CD4-positive, alpha-beta T cell treated with Interleukin-17A for 4 hours (primary cell): Measurements from ENCODE around the gene PANX2.
"Not testable (repeated sequence)": the region's sequence is repeated elsewhere in the genome, so short reads cannot be mapped to it uniquely, and the experiment has no call there.

Experiments
- DNase-seq: peaks from one replicate; pipeline ENCODE4 v3.0.0-alpha.2; 2020; ENCODE audit warnings: mixed read lengths

Gene PANX2, protein sequence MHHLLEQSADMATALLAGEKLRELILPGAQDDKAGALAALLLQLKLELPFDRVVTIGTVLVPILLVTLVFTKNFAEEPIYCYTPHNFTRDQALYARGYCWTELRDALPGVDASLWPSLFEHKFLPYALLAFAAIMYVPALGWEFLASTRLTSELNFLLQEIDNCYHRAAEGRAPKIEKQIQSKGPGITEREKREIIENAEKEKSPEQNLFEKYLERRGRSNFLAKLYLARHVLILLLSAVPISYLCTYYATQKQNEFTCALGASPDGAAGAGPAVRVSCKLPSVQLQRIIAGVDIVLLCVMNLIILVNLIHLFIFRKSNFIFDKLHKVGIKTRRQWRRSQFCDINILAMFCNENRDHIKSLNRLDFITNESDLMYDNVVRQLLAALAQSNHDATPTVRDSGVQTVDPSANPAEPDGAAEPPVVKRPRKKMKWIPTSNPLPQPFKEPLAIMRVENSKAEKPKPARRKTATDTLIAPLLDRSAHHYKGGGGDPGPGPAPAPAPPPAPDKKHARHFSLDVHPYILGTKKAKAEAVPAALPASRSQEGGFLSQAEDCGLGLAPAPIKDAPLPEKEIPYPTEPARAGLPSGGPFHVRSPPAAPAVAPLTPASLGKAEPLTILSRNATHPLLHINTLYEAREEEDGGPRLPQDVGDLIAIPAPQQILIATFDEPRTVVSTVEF

DNA sequence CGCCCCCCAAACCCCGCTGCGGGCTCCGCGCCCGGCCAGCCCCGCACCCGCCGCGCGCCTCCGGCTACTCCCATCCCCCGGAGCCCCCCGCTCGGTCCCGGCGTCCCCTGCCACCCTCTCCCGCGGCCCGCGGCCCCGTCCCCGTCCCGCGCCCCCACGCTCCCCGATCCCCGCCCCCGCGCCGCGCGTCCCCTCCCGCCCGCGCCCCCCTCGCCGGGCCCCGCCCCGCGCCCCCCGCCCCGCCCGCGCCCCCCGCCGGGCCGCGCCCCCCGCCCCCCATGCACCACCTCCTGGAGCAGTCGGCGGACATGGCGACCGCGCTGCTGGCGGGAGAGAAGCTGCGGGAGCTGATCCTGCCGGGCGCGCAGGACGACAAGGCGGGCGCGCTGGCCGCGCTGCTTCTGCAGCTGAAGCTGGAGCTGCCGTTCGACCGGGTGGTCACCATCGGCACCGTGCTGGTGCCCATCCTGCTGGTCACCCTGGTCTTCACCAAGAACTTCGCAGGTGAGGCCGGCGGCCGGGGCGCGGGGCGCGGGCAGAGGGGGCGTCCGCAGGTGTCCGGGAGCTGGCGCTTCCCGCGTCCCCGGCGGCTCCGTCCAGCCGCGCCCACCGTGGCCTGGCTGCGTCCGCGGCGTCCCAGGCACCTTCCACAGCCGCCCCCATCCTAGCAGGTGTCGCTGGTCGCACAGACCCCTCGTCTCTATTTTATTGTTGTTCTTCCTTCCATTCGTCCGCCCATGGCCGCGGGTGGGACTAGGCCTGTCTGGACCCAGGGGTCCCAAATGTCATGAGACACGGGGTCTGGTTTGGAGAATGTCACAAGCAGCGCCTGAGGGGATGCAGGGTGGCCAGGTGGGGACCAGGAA, at the start of gene PANX2:
Gene PANX2 (plus strand): TSS at position 279 of the 866 bp plus-strand sequence. CDS start 0 bp downstream, at position 279.
- DNase-seq: no peak

DNA sequence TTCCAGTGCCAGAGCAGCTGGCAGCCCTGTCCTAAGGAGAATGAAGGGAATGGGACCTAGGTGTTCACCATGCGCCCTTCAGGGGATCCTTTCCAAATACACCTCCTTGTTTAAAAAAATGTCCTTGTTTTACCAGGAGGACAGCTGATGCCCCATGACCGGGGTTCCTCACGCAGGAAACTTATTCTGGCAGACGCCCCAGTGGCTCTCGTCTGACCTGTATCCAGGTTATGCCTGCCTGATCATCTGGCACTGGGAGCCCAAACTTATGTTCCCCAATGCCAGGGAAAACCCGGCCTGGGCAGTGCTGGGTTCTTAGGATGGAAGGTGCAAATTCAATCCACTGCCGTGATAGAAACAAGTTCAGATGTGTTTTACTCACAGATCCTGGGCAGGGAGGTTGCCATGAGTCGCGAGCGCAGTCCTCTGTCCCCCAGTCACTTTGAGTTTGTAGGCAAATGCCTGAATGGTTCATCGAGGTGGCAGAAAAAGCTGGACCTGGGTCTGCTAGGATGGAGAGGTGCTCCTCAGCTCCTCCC, 49.3 kb upstream of the PANX2 start:
- no peak for DNase-seq

DNA sequence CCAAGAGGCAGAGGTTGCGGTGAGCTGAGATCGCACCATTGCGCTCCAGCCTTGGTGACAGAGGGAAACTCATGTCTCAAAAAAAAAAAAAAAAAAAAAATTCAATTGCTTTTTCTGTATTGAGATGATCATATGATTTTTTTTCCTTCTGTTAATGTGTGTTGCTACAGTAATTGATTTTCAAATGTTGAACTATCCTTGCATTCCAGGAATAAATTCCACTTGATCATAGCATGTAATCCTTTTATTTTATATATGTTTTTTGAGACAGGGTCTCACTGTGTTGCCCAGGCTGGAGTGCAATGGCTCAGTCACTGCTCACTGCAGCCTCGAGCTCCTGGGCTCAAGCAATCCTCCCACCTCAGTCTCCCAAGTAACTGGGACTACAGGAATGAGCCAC, 47.4 kb upstream of the PANX2 start:
- DNase-seq: no peak

DNA sequence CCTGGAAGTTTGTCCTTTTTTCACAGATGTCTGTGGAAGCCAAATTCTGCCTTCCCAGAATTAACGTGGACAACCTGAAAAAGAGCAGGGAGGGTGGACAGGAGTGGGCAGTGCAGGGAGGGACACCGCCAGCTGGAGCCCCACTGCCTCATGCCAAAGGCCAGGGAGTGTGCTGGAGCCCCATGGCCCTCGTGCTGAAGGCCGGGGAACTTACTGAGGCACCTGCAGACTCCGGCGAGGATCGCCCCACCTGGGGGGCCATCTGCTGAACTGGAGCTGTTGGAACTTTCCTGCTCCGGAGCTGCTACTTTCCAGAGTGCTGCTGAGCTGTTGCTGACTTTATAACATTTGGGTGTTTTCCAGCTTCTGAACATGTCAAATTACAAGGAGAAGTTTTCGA, 45.5 kb upstream of the PANX2 start:
- DNase-seq: no peak

DNA sequence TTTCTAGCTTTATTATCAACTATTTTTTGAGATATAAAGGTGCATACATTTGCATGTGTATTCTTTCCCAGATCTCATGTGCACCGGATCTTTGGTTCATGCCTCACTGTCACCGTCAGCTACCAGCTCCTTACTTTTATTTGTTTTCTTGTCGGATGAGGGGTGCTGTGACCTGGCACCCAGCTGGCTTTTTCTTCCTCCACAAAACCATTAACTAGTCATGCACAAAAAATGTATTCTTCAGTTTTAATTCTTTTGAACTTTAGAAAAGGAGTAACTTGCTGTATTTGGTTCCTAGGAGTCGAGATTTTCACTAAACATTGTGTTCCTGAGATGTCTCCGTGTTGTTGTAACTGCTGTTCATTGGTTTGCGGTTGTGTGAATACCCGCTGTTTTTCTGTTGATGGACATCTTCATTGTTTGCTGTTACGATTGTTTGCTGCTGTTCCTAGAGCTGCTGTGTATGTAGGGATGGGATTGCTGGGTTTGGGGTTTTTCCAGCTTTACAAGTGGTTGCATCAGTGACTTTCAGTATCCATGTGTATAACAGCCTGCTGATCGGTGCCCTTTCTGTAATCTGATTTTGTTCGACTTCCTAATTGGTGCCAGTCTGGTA, 41.3 kb upstream of the PANX2 start:
- no peak for DNase-seq

DNA sequence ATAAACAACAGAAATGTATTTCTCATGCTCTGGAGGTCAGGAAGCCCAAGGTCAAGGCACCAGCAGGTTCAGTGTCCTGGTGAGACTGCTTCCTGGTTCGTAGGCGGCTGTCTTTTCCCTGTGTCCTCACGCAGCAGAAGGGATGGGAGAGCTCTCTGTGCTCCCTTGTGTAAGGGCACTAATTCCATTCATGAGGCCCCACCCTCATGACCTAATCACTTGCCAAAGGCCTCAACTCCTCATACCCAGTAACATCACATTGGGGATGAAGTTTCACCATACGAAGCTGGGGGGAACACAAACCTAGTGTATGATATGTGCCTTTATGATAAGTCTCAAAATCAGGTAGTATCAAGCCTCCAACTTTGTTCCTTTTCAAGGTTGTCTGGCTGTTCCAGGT, 38.6 kb upstream of the PANX2 start:
- DNase-seq: no peak

DNA sequence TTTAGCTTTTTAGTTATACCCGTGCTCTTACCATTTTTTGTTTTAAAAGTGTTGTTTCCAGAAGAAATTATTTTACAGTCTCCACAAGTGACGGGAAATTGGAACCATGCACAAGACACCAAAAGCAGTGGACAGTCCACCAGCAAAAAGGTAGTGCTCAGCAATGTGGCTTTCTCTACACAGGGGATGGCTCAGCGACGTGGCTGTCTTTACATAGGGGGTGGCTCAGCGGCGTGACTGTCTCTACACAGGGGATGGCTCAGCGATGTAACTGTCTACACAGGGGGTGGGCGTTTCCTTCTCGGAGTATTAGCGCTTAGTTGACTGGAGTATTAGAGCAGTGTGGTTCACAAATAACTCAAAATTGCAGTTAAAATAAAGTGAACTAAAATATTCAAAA, 36.0 kb upstream of the PANX2 start:
- DNase-seq: no peak

DNA sequence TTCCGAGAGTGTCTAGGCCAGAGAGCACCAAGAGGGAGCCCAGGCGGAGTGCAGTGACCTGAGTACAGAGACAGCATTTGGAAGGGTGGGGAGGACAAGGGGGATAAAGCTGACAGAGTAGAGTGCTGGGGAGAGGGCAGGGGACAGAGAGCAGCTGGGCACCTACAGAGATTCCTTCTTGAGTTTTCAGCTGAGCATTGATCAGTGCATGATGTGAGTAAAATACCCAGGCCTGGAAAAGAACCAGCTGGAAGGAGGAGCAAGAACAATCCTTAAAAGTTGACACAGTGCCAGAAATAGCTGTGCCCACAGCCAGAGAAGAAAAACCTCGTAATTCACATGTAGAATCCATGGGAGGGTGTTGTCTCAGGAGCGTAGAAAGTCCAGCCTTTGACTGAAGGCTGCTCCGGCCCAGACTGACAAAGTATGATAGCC, 33.9 kb upstream of the PANX2 start:
- no peak for DNase-seq

DNA sequence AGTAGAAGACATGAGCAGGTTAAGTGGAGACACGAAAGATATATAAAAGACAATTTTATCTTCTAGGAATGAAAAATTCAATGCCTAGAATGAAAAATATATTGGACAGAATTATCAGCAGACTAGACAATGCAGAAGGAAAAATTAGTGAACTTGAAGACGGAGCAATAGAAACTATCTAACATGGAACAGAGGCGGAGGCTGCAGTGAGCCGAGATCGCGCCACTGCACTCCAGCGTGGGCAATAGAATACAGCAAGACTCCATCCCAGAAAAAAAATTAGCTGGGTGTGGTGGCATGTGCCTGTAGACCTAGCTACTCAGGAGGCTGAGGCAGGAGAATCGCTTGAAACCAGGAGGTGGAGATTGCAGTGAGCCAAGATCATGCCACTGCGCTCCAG, 33.3 kb upstream of the PANX2 start:
- DNase-seq: not testable (repeated sequence)

DNA sequence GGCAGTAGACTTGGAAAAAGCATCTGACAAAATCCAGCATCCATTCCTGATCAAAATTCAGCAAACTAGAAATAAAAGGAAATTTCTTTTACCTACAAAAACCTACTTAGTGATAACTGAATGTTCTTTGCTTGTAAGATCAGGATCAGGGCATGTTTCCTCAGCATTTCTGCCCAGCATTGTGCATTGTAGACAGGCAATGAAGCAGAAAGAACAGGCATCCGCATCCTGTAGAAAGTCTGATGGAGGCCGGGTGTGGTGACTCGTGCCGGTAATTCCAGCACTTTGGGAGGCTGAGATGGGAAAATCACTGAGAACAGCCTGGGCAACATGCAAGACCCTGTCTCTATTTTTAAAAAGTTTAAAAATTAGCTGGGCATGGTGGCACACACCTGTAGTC, 32.5 kb upstream of the PANX2 start:
- DNase-seq: no peak

DNA sequence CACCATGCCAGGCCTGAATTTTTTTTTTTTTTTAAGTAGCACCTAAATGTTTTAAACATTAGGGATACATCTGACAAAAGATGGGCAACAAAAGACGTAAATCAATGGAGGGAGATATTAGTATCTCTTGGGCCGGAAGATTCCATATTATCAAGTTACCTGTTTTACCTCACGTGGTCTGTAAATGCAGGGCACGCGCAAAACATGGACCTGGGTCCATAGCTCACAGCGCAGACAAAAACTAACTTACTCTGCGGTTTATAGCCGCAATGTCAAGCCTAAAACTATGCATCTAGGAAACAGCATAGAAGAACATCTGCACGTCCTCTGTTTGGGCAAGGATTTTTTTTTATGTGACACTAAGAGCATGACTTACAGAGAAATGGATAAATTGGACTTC, 31.5 kb upstream of the PANX2 start:
- no peak for DNase-seq

DNA sequence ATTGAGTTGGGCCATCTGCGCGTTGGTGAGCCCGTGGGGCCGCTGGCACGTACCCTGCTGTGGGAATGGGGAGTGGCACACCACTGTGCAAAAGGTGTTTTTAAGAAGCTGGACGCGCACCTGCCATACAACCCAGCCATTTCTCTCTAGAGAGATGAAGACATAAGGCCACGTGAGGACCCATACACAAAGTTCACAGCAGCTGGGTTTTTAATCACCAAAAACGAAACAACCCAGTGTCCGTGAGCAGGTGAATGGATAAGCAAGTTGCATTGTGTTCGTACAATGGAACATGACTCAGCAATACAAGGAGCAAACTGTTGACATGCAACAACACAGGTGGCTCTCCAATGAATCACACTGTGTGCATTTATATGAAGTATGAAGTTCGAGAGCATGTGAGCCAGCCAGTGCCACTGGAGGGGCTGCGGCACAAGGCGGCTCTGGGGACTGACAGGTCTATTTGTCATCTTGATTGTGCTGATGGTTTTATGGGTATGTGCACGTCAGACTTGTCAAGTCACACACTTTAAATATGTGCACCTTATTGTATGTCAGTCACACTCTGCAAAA, 30.6 kb upstream of the PANX2 start:
- DNase-seq: no peak

DNA sequence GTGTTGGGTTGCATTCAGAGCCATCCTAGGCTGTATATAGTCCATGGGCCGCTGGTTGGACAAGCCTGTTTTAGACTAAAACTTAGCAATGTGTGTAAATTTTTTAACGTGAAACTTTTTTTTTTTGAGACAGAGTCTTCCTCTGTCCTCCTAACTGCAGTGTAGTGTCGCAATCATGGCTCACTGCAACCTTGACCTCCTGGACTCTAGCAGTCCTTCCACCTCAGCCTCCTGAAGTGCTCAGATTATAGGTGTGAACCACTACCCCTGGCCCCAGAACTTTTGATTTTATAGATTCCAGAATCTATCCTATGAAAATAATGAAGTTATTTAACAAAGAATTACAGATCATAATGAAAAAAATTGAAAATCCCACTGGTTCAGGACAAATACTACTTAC, 29.9 kb upstream of the PANX2 start:
- DNase-seq: no peak

DNA sequence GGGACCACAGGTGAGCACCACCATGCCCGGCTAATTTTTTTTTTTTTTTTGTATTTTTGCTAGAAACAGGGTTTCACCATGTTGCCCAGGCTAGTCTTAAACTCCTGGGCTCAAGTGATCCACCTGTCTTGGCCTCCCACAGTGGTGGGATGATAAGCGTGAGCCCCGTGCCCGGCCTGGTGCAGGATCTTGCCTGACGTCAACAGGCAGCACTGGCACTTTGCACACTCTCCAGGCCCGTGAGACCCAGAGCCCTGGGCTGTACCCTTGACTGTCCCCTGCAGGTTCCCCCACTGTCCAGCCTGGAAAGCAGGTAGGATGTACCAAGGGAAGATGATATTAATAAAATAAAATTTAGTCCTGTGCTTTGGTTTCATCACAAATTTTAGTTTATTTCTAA, 29.1 kb upstream of the PANX2 start:
- DNase-seq: no peak

DNA sequence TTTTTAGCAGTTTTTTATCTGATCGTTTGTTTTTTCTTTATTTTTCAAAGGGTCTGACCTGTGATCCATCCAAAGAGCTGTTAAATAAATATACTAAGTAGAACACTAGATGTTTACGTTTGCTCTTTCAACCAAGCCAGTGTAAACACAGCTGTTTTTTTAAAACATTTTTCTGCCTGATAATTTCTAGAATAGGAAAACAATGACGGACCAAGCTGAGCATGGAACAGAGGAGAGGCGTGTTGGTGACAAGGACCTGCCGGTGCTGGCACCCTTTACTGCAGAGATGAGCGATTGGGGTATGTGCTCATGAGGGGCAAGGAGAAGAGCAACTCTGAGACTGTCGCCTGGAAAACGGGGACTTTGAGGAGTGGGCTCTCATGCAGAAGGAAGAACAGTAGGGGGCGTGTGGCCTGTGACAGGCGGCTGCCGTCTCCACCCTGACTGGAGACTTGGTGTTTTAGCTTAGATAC, 28.6 kb upstream of the PANX2 start:
- DNase-seq: no peak

DNA sequence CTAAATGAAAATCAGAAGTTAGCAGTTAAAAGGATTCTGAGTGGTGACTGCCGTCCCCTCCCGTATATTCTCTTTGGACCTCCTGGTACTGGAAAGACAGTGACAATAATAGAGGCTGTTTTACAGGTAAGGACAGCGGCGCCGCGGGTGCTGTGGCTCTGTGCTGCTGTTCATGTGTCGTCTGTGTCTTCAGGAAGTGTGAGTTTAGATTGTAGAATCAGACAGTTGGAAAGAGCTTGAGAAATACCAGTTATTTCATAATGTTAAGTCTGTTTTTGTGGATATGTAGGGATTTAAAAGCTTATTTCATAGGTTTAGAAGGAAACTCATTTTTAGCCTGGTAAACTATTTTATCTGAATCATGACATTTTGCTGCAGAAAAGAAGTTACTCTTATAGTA, 27.4 kb upstream of the PANX2 start:
- DNase-seq: no peak

DNA sequence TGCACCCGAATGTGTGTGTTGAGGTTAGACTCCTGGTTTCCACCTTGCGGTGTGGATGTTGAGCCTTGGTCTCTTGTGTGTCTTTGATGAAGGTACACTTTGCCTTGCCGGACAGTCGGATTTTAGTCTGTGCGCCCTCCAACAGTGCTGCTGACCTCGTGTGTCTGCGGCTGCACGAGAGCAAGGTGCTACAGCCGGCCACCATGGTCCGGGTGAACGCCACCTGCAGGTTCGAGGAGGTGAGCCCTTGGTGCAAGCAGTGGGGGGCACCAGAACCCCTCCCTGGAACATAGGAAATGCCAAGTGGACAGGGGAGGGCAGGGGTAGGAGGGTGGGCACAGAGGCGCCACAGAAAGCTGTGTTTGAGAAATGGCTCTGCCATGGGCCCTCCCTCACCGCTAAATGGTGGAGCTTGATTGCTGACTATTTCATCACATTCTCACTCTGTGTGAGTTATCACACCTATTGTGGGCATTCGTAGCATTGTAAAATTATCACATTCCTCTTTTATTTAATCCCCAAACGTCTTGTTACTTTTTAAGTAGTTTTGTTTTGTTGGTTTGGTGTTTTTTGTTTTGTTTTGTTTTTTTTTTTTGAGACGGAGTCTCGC, 26.4 kb upstream of the PANX2 start:
- DNase-seq: no peak

DNA sequence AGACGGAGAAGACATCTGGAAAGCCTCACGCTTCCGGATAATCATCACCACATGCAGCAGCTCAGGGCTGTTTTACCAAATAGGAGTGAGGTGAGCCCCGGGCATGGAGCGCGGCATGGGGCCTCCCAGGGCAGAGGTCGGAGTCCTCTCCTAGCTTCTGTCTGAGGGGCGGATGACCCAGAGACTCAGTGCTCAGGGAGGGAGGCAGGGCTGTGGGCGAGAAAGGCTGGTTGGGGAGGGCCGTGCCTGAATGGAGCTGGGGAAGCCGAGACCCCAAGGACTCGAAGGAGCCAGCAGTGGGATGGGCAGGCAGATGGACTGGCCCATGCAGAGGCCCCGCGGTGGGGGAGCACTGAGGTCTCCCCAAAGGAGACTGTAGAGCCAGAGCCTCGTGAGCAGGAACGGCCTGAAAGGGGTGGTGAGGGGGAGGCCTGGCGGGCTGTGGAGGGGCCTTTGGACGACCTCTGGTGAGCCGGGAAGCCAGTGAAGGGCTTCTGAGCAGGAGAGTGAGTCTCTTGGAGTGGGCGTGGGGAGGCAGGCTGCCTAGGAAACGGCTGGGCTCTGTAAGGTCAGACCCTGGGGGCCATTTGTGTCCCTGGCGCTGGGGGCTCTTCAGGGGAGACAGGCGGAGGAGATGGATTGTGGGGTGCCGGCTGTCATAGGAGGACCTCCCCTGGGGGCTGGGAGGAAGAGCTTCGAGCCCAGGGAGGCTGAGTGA, 24.7 kb upstream of the PANX2 start:
- no peak for DNase-seq

DNA sequence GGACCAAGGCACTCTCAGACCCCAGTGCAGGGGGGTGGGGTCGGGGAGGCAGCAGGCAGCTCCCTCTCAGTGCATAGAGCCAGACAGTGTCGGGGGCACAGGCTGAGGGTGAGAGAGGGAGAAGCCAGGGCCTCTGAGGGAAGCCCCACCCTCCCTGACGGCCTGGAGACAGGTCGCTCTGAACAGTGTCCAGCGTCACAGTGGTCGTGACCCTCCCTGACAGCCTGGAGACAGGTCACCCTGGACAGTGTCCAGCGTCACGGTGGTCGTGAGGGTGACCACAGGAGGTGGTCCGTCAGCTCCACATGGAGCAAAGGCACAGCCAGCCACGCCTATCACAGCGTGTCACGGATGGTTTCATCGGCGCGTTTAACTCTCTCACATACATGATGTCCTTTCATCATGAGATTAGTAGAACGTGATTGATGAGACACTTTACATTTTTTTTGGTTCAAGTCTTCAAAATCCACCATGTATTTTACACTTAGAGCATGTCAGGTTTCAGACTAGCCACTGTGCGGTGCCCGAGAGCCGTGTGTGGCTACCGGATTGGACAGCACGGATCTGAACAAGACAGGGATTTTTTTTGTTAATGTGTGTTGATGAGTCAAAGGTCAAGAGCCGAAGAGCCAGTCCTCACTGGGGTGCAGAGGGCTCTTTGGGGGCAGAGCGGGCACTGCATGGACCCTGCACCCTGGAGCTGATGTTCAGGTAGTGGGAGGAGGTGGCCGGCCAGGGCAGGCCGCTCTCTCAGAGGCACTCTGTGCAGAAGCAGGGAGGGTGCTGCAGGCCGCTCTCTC, 23.9 kb upstream of the PANX2 start:
- DNase-seq: no peak
